C4-2B (cell line): Measurements from ENCODE around the gene CDKAL1.
"Not testable (repeated sequence)": the region's sequence is repeated elsewhere in the genome, so short reads cannot be mapped to it uniquely, and the experiment has no call there.

ENCODE experiments used
- H3K27ac ChIP-seq: fragments of 450-650 bp; 2 replicates; pipeline ENCODE4 v1.5.1; 2017
- CTCF ChIP-seq: fragments of 450-650 bp; conservative IDR thresholded peaks from 2 replicates; pipeline ENCODE4 v1.5.1; 2017; ENCODE audit warnings: mild to moderate bottlenecking
- ZFX ChIP-seq: fragments of 450-650 bp; IDR thresholded peaks from 2 replicates; pipeline ENCODE4 v1.6.1; 2017

Gene CDKAL1

GRCh38 chr6:20633566-20634340 lies 99.5 kb downstream of the CDKAL1 start:
- TF ChIP-seq ZFX (no peak), CTCF (no peak)

GRCh38 chr6:20639161-20639560 lies 104.9 kb downstream of the CDKAL1 start:
- no peak for TF ChIP-seq CTCF
- TF ChIP-seq ZFX: no peak
- no peak overlapping the region for H3K27ac ChIP-seq

More at GRCh38 chr6:20633566-20634340, 99.5 kb downstream of the CDKAL1 start:
- H3K27ac ChIP-seq: no peak overlapping the region

- TF ChIP-seq ZFX: no peak
- H3K27ac ChIP-seq: no peak overlapping the region
Observed at GRCh38 chr6:20640181-20640580, 105.9 kb downstream of the CDKAL1 start.

- TF ChIP-seq ZFX: no peak
- no peak for TF ChIP-seq CTCF
- no peak overlapping the region for H3K27ac ChIP-seq
Observed at GRCh38 chr6:20642441-20642840, 108.2 kb downstream of the CDKAL1 start.

- H3K27ac ChIP-seq: no peak overlapping the region
- TF ChIP-seq CTCF: no peak
- no peak for TF ChIP-seq ZFX
Observed at GRCh38 chr6:20644667-20645370, 110.6 kb downstream of the CDKAL1 start.

- H3K27ac ChIP-seq: not testable (repeated sequence)
Observed at GRCh38 chr6:20645572-20645971, 111.3 kb downstream of the CDKAL1 start.

GRCh38 chr6:20647585-20647984 lies 113.3 kb downstream of the CDKAL1 start:
- no peak overlapping the region for H3K27ac ChIP-seq
- TF ChIP-seq ZFX (no peak), CTCF (no peak)

- H3K27ac ChIP-seq: not testable (repeated sequence)
Observed at GRCh38 chr6:20649696-20650470, 115.6 kb downstream of the CDKAL1 start.
